Liver (tissue), 2 donors: ENCODE measurements around the gene ZNF827.

Source experiments
- MAX ChIP-seq: IDR thresholded peaks from 2 replicates; pipeline ENCODE4 v1.6.1; 2016; ENCODE audit warnings: antibody characterized with exemption
- TF ChIP-seq, protein P1 (sequence below): fragments of 150-350 bp; IDR thresholded peaks from 2 replicates; pipeline ENCODE4 v1.5.1; 2017; ENCODE audit warnings: improper control_type of control experiment, low read depth, low read length; ENCODE audit not compliant: missing input control
- donor health status: healthy.

DNA sequence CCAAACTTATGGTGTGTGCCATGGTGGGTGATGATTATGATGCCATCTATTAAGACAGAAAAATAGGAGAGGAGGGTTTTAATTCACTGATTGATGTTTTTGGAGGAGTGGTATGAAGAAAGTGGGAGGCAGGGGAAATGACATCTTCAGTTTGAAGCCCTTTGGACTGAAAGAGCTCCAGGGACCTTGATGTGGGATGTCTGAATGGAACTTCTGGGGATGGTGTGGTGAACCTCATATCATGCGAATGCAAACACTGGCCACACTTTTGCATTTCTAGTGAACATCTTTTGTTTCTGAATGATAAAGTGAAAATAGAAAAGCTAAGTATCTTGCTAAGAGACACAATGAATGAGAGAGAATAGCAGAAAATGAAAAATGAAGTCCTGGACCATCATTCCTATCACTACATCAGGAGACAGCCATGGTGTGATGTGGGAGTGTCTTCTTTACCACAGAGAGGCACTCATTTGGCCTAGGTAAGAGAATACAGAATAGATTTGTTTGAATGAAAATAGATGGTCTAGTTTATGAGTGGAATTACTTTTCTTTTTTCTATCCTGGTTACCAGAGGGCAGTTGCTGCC is 123.5 kb downstream of the ZNF827 start:
- TF ChIP-seq, protein P1, sequence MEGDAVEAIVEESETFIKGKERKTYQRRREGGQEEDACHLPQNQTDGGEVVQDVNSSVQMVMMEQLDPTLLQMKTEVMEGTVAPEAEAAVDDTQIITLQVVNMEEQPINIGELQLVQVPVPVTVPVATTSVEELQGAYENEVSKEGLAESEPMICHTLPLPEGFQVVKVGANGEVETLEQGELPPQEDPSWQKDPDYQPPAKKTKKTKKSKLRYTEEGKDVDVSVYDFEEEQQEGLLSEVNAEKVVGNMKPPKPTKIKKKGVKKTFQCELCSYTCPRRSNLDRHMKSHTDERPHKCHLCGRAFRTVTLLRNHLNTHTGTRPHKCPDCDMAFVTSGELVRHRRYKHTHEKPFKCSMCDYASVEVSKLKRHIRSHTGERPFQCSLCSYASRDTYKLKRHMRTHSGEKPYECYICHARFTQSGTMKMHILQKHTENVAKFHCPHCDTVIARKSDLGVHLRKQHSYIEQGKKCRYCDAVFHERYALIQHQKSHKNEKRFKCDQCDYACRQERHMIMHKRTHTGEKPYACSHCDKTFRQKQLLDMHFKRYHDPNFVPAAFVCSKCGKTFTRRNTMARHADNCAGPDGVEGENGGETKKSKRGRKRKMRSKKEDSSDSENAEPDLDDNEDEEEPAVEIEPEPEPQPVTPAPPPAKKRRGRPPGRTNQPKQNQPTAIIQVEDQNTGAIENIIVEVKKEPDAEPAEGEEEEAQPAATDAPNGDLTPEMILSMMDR: no peak
- TF ChIP-seq MAX: no peak
